Stimulated activated CD4-positive, alpha-beta T cell treated with anti-CD3 and anti-CD28 coated beads, Interleukin-2, amount 100 ng/mL, for 24 hours (primary cell): ENCODE results near the gene CACNA1D.
"Not testable (repeated sequence)": the region's sequence is repeated elsewhere in the genome, so short reads cannot be mapped to it uniquely, and the experiment has no call there.

ENCODE experiments used
- DNase-seq, 2 donors: peaks; one replicate each; pipeline ENCODE4 v3.0.0-alpha.2; 2020

Gene CACNA1D

DNA sequence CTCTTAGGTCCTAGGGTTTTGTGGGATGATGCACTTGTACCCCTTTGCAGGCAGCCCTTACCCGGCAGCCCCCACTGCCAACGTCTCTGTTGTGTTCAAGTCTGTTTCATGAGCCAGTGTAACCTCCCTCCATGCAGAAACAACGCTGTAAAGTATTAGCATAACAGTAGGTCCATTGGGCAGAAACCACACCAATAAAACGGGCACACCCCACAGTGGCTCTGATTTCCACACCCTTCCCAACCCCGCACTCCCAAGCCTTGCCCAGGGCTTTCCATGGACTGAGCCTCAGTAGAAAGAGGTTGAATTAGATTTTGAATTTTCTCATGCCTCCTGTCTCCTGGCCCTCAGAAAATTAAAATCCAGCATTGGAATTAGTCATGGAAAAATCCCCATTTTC lies 124.5 kb downstream of the CACNA1D start:
- DNase-seq: no peak

DNA sequence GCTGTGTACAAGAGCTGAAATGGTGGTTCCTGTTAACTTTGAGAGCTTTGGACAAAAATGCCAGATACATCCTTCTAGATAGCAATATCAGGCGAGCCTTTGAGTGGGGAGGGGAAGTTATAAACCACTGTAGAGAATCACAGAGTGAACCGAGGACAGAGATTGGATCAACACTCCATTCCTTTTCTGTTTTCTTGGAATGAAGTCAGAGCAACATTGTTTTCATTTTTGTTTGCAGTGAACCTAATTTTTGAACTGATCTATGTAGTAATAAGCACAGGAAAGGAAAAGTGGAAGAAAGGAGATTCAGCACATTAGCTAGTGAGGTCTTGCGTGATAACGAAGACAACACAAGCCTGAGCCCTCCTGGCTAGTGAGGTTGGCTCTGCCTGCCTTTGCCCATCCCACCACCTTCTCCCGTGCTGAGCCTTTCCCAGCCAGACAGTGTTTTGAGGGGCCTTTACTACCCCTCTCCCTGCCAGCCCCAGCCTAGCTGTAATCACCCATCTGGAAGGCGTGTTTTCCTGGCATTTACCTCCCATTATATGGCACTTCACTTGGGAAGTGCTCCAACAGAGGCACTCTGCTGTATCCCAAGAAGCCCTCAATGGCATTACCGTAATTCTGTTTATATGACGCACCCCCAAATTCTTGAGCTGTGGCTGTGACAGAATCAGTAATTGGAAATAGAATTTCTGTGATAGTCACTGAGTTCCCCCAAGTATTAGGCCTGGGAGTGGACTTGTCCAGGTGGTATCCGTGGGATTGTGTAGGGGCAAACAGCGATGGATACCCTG lies 129.8 kb downstream of the CACNA1D start:
- no peak for DNase-seq

- no peak for DNase-seq
Measured at GRCh38 chr3:53626876-53627275, 132.5 kb downstream of the CACNA1D start.

DNA sequence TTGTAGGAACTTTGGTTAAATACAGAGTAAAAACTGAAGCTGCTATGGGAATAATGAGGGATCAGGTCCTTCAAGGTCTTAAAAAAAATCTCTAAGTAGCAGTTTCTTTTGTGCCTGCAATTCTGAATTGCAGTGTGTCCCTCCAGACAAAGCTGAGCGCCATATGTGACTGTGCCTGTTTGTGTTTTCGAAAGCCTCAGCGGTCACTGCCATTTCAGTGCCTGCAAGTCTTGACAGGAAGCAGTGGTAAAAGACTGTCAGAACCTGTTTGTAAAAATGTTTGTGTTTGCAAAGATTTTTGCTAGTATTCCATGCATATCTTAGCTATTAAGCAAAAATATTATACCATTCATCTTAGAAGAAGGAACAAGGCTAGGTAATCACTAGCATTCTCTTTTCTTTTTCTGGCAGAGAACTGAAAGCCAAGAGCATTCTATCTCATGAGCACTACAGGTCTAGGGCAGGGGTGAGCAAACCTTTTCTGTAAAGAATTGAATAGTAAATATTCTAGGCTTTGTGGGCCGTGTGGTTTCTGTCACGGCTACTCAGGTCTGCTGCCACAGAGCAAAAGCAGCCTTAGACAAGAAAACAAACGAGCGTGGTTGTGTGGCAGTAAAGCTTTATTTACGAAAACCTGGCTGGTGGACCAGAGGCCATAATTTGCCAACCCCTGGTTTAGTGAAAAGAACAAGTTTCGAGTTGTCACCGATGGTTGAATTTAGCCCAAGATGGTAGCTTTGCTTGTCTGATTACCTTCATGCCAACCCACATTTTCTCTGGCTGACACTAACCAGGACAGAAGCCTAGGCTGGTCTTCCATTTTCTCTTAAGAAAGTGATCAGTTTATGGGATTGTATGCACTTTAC lies 134.4 kb downstream of the CACNA1D start:
- no peak for DNase-seq

GRCh38 chr3:53629402-53629723 lies 135.0 kb downstream of the CACNA1D start:
- DNase-seq: no peak

DNA sequence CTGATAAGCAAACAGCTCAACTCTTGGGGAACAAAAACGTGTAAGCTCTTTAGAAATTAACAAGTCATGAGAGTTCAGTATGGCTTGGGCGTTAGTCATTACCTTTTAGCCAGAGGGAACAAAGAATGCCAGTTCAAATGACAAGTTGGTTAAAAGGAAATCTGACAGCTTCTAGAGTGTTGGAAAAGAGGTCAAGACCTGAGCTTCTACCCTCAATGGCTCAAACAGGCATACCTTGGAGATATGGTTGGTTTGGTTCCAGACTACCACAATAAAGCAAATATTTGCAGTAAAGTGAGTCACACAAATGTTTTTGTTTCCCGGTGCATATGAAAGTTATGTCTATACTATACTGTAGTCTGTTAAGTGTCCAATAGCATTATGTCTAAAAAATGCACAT lies 136.1 kb downstream of the CACNA1D start:
- DNase-seq: no peak

- no peak for DNase-seq
Measured at GRCh38 chr3:53633197-53633787, 138.9 kb downstream of the CACNA1D start.

DNA sequence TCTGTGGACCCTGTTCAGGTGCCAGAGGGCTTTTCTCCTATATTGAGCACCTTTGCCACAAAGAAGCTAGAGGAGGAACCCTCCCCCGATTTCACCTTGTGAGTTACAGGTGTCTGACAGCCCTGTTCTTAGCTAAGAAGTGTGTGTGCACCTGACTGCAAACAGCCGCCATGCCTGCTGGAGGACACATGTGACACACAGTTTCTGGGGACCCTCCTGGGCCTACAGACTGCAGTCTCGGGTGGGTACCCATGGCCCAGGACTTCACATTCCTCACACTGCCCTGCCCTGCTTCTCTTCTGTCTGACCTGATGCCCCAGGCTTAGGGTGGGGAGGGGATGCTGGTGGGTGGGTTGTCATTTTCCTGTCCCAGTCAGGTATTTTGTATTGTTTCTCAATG lies 140.6 kb downstream of the CACNA1D start:
- no peak for DNase-seq

DNA sequence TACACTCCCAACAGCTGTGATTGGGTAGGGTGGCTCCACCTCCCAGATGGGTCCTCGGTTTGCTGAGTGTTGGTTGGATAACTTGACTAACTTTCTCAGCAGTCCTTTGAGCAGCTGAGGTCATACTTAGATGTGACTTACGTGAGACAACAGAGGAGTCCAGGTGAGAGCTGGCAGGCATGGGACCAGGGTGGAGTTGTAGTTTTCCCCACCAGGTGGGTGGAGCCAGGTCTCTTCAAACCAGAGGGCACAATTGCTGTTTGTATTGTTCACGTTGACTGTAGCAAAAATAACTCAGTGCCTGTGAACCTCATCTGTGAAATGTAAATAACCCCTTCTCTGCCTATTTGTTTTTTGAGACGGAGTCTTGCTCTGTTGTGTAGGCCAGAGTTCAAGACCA lies 144.4 kb downstream of the CACNA1D start:
- not testable (repeated sequence) for DNase-seq

GRCh38 chr3:53641397-53641796 lies 147.0 kb downstream of the CACNA1D start:
- no peak for DNase-seq

DNA sequence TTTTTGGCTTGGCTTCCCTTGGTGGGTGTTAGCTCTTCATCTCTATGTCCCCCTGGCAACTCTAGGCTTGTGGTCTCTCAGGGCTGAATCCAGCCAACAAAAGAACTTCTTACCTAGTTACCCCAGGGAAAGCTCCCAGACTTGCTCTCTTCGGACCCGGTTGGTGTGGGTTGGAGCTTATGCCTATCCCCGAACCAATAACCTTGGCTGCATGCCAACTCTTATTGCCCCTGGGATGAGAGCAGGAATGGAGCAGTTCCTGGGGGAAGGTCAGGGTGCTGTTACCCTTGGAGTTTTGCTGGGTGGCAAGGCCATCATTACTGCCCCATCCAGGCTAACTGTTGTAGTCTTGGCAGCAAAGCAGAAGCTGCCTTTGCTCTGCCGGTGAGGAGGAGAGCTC lies 147.8 kb downstream of the CACNA1D start:
- no peak for DNase-seq

DNA sequence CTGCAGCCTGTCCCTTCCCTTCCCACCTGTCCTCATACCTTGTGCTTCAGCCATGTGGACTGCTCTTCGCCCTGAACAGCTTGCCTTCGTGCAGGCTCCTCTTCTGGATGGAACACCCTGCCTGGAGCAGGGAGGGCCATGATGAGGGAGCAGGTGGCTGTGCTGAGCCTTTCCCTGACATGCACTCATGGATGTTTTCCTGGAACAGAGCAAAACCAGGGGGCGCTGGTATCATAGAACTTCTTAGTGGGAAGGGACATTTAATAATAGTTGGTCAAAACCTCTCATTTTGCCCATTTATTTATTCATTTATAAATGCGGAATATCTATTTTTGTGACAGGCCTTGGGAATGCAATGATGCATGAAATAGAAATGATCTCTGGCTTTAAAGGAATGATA lies 149.3 kb downstream of the CACNA1D start:
- no peak for DNase-seq

DNA sequence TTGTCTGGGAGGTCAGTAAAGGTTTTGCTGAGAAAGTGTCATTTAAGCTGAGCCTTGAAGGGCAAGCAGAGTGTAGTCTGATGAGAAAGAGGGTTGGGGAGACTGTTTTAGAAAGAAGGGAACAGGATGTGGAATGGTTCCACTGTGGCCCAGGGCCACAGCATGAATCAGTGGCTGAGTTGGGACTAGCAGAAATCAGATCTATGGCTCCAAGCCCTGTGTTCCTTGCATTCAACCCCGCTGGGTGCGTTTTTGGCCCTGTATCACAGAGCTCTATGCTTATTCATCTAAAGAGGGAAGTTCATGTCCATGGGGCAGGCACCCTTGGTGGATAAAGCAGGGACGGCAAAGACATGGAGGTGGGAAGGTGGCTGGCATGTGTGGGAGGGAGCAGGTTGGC lies 151.3 kb downstream of the CACNA1D start:
- DNase-seq: no peak

DNA sequence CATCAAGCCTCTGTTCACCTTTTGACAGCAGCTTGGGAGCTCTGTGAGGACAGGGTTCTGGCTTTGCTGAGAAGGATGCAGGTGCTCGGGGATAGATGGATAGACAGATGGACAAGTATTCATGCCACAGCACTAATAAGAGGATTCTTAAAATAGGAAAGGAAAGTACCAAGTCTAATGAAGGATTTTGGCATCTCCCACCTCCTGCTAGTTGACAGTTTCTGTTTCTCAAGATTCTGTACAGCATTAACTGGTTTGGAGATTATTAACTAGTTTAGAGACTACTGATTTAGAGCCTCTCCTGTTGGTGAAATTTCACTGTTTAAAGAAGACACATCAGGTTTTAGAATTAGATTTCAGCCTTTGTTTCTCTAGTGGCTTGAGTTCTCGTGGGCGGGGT lies 152.3 kb downstream of the CACNA1D start:
- DNase-seq: no peak

DNA sequence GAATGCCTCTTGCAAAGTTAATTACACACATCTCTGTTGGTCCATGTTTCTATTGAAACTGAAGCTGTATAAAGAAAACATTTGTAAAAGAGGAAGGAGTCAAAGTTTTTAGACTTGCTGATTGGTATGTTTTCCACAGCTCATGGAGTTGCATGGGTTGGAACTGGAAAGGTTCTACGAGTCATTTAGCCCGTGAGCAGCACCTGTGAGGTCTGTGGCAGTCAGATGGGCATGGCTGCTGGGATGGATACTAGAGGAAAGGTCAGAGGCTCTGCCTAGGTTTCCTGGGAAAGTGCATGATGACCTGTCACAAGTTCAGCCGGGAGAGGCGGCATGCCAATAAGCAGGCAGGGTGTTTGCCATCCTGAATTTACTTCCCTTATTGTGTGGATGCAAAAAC lies 155.4 kb downstream of the CACNA1D start:
- DNase-seq: no peak

DNA sequence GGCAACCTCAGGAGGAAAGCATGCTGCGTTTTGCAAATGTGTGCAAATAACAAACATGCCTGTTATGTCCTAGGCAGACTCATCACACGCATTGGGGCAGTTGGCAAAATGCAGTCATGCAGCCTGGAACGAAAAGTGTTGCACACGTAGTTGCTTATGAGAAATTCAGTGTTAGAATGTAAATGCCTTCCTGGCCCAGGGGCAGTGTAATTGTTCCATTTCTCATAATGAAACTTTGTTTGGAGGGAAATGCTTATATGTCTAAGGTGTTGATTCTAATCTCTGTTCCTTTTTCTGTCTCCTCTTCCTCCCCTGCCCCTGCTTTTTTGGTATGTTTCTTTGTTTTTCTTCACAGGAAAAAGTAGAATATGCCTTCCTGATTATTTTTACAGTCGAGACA lies 156.0 kb downstream of the CACNA1D start:
- DNase-seq: peak in 1 of 2 donors; percentile 2

- DNase-seq: no peak
Measured at GRCh38 chr3:53650928-53651661, 156.7 kb downstream of the CACNA1D start.

GRCh38 chr3:53651927-53652326 lies 157.5 kb downstream of the CACNA1D start:
- no peak for DNase-seq

DNA sequence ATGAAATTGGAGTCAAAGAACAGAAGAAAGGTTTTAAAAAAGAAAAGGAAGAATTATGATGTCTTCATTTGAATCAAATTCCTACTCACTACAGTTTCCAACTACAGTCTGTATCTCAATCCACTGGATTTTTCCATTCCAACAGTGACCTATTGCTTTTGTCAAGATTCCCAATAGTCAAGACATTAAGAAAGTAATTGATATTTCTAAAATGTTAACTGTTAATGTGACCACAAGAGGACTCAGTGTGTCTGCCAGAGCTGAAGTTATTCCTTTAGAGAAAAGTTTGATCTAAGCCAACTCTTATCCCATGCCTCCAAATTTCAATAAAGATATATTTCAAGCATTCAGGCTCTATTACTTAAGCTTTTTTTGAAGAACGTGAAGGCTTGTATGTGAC lies 163.2 kb downstream of the CACNA1D start:
- no peak for DNase-seq

GRCh38 chr3:53658613-53659193 lies 164.3 kb downstream of the CACNA1D start:
- DNase-seq: no peak

DNA sequence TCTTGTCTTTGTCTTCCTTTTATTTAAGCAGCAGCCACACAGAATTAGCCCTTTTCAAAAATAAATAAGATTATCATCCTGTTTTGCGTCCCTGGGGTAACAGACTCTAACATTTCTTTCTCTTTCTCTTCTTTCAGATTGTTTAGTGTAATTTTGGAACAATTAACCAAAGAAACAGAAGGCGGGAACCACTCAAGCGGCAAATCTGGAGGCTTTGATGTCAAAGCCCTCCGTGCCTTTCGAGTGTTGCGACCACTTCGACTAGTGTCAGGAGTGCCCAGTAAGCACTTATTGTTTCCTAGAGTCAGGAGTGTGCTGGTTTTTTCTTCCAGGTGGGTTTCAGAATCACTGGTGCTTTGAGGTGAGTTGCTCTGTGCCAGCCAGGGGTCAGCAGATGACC lies 165.6 kb downstream of the CACNA1D start:
- DNase-seq: no peak

GRCh38 chr3:53661480-53661879 lies 167.1 kb downstream of the CACNA1D start:
- DNase-seq: no peak

DNA sequence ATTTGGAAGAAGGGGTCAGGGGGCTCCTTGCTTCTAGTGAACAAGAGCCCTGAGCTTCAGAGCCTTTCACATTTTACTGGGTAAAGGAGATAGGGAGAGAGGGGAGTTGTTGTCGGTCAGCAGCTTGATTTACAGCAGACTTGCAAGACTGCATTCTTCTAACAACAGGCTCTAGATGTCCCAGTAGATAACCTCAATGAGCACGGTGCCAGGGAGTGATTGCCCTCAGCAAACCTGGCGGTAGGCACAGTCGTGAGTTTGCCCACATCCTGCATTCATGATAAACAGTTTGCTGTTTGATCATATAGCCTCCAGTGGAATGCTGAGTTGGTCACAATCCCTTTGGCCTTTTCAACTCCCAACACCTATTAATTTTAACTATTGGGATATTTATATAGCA lies 170.4 kb downstream of the CACNA1D start:
- DNase-seq: not testable (repeated sequence)
